Motor neuron (in vitro differentiated cells): ENCODE measurements around the gene PUM1. TPM values are rescaled to one million over a fixed set of nuclear protein-coding genes. Genes with fewer than 3 reads are reported as not detected.
"Not testable (repeated sequence)": the region's sequence is repeated elsewhere in the genome, so short reads cannot be mapped to it uniquely, and the experiment has no call there.

Experiments
- ATAC-seq, 8 experiments: fragments of 200-7000 bp; cut with Tn5 transposase; replicated peaks in 6 of 8; 2 replicates each; pipeline ENCODE4 v1.8.0; 2021; ENCODE audit warnings: mild to moderate bottlenecking in 8 of 8, moderate library complexity in 8 of 8
- H3K27ac ChIP-seq, 2 donors: fragments of 250-450 bp; sonication (Bioruptor Pico); 2 replicates each; pipeline ENCODE4 v1.9.0; 2021; ENCODE audit warnings: antibody characterized with exemption in 2 of 2, mild to moderate bottlenecking in 2 of 2, moderate library complexity in 1 of 2
- H3K4me1 ChIP-seq, 2 donors: fragments of 250-450 bp; sonication (Bioruptor Pico); replicated peaks in 1 of 2; 2 replicates each; pipeline ENCODE4 v1.6.1; 2021; ENCODE audit warnings: antibody characterized with exemption in 2 of 2, mild to moderate bottlenecking in 2 of 2, moderate library complexity in 1 of 2
- H3K4me3 ChIP-seq, 5 donors: fragments of 250-450 bp; sonication (Bioruptor Pico); 2 replicates each; pipeline ENCODE4 v1.9.0; 2021; ENCODE audit warnings: antibody characterized with exemption in 5 of 5, mild to moderate bottlenecking in 5 of 5, moderate library complexity in 4 of 5
- WGBS, 10 experiments: fragments of 450-650 bp; shearing (Covaris generic); methylation state at CpG; one replicate each; pipeline ENCODE4 v1.0.0; 2022; 5-methylcytosine and 5-hydroxymethylcytosine counted together
- in situ Hi-C, 9 experiments: fragments of 400-800 bp; cut with MboI; loops; one replicate each; pipeline ENCODE4 v1.15.0; 2021; ENCODE audit warnings: low sequenced_read_pairs in 9 of 9, low pct_unique_long_range_greater_than_20kb in 2 of 9; ENCODE audit not compliant: unreplicated experiment in 9 of 9
- total RNA-seq, 8 experiments: library from RNA; unstranded; fragments of 300-600 nt; gene quantifications; 2 replicates each; pipeline versions ENCODE4 v1.2.3 to v1.2.4, GENCODE V29; 2022

The PUM1 gene
- total RNA-seq, 8 experiments from 2014 or later = 62.3 to 123 (median 87.5) TPM

DNA sequence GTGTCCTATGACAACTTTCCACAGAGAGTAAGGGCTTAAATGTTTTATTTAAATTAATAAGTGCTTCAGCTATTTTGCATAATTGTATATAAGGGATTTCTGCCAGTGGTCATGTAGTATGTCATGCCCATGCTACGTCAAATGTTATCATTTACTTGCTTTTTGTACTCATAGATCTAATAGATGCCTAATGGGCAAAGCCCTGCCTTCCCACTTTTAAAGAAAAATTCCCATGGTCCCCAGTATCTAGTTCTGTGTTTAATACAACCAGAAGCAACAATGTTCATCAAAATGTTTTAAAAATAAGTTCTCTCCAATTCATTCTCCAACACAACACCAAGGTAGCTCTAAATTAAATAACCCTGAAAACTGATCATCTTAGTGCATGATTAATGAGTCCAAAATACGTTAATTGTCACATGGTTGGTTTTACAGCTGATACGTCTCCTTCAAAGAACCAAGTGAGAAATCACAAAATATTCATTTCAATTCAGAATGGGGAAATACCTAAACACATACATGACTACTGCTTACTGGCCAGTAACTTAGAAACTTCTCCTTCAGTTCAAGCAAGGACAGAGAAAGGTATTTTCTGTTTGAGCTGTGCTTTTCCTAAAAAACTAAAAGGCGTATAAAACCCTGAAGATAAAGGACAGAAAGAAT lies 107.8 kb downstream of the PUM1 start:
- Histone ChIP-seq H3K27ac (no peak overlapping the region), H3K4me3 (no peak overlapping the region), H3K4me1 (no peaks in the 10 kb centered on the region)
- 33 to 100% (median 97%) methylated on average over 1 to 4 of the region's 4 CpGs for WGBS, 10 experiments
- in situ Hi-C loops = no loop called here
- ATAC-seq = no peak

DNA sequence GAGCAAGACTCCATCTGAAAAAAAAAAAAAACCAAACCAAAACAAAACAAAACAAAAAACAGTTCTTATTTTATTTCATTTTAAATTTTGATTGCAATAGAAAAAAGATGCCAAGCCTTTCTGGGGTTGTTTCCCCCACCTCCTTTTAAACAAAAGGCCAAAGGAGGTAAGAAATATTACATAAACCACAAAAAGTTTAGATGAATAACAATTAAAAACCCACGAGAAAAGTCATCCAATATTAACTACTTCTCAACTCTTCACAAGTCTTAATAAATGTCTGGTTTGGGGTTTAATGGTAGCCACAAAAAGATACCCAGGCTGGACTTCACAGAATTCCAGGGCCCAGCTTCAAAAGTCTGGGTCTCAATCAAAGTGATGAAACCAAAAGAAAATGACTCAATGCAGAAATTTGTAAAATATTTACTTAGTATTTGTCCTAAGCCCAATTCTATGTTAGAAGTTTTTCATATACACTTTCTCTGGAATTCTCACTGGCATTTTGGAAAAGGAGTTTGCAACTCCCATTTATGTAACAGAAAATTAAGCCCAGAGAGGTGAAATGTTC lies 110.0 kb downstream of the PUM1 start:
- 0 to 100% (median 59%) methylated on average over 1 of the region's 1 CpG; no CpG with 5 or more reads in 2 of the 10 experiments for whole genome bisulfite sequencing, 10 experiments
- ATAC-seq = no peak

GRCh38 chr1:30953685-30954084 lies 111.8 kb downstream of the PUM1 start:
- Histone ChIP-seq H3K4me3 (no peak overlapping the region), H3K4me1 (no peaks in the 10 kb centered on the region), H3K27ac (no peak overlapping the region)
- in situ Hi-C loops = no loop called here
- ATAC-seq = no peak
- WGBS, 10 experiments = 64 to 100% (median 97%) methylated on average over 2 to 11 of the region's 11 CpGs; no CpG with 5 or more reads in 2 of the 10 experiments

More for the DNA sequence above, 110.0 kb downstream of the PUM1 start:
- in situ Hi-C loops = no loop called here
- Histone ChIP-seq H3K4me1 (no peaks in the 10 kb centered on the region), H3K27ac (no peak overlapping the region), H3K4me3 (no peak overlapping the region)

GRCh38 chr1:30952098-30952497 lies 113.4 kb downstream of the PUM1 start:
- no peak overlapping the region for H3K27ac ChIP-seq
- H3K4me3 ChIP-seq = no peak overlapping the region
- no peaks in the 10 kb centered on the region for H3K4me1 ChIP-seq
- WGBS, 10 experiments = 56 to 100% (median 93%) methylated on average over 2 to 5 of the region's 5 CpGs
- ATAC-seq = no peak
- in situ Hi-C loops = no loop called here

DNA sequence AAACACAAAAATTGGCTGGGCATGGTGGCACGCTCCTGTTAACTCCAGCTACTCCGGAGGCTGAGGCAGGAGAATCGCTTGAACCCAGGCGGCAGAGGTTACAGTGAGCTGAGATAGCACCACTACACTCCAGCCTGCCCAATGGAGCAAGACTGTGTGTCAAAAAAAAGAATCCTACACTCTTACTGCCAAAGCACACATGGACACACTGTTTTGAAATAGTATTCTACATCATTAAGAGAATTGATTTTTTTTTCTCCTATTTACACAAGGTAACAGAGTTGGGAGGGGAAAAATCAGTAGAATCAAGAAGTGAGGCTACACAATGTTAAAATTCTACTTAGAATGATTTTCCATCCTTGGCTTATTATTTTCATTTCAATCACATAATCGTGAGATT lies 114.8 kb downstream of the PUM1 start:
- in situ Hi-C loops = no loop called here
- ATAC-seq = no peak
- Histone ChIP-seq H3K27ac (no peak overlapping the region), H3K4me3 (no peak overlapping the region), H3K4me1 (no peaks in the 10 kb centered on the region)
- WGBS, 10 experiments = 44 to 100% (median 98%) methylated on average over 1 to 5 of the region's 5 CpGs; no CpG with 5 or more reads in 1 of the 10 experiments

GRCh38 chr1:30950053-30950452 lies 115.5 kb downstream of the PUM1 start:
- 87 to 100% (median 93%) methylated on average over 1 to 5 of the region's 5 CpGs; no CpG with 5 or more reads in 1 of the 10 experiments for WGBS, 10 experiments
- ATAC-seq = no peak
- no peaks in the 10 kb centered on the region for H3K4me1 ChIP-seq
- H3K27ac ChIP-seq = no peak overlapping the region
- H3K4me3 ChIP-seq = no peak overlapping the region
- in situ Hi-C loops = no loop called here

GRCh38 chr1:30949487-30949838 lies 116.1 kb downstream of the PUM1 start:
- H3K4me1 ChIP-seq, H3K27ac ChIP-seq, in situ Hi-C loops, H3K4me3 ChIP-seq: not testable (repeated sequence)
- no CpG with 5 or more reads among the region's 1 CpG for WGBS, 10 experiments
- ATAC-seq = peak in 2 of 8 experiments; percentile 21 to 24

DNA sequence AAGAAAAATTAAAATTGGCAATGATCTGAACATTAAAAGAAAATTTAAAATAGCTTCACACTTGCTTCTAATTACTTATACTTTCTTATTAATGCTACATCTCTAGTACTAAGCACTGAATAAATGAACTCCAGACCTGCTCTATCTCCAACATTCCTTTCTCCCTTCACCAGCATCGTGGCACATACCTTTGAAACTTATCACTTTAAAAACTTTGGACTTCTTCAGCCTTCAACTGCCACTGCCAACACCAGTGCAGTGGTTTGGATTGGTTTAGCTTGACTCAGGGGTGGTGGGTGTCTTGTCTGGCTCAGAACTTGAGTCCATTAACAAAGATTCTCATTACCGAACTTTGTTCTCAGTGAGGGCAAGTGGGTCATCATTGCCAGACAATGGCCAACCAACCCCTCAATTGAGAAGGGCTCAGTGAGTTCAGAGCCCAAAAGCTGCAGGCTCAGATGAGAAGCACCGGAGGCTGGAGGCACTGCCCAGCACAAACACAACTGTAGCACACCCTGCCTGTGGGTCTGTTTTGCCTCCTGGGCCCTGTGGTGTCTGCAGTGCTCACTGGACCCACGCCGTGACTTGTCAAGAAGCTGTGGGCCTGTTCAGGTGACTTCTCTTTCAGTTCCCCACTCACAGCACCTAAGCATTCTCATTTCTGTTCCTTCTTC lies 116.6 kb downstream of the PUM1 start:
- in situ Hi-C loops, H3K4me3 ChIP-seq, H3K4me1 ChIP-seq, H3K27ac ChIP-seq: not testable (repeated sequence)
- 63 to 100% (median 100%) methylated on average over 1 of the region's 5 CpGs; no CpG with 5 or more reads in 5 of the 10 experiments for WGBS, 10 experiments
- peak in 1 of 8 experiments; percentile 20 for ATAC-seq

- WGBS, 10 experiments = 80 to 100% (median 93%) methylated on average over 1 to 3 of the region's 3 CpGs; no CpG with 5 or more reads in 1 of the 10 experiments
- in situ Hi-C loops = no loop called here
- H3K27ac ChIP-seq = no peak overlapping the region
Observed at GRCh38 chr1:30948278-30948677, 117.2 kb downstream of the PUM1 start.

GRCh38 chr1:30947212-30947611 lies 118.3 kb downstream of the PUM1 start:
- no peak for ATAC-seq
- H3K4me1 ChIP-seq = no peaks in the 10 kb centered on the region
- H3K27ac ChIP-seq = no peak overlapping the region
- no peak overlapping the region for H3K4me3 ChIP-seq
- in situ Hi-C loops = no loop called here

More at GRCh38 chr1:30948278-30948677, 117.2 kb downstream of the PUM1 start:
- ATAC-seq = no peak
- H3K4me1 ChIP-seq = no peaks in the 10 kb centered on the region
- no peak overlapping the region for H3K4me3 ChIP-seq

- Histone ChIP-seq H3K4me1 (no peaks in the 10 kb centered on the region), H3K4me3 (no peak overlapping the region), H3K27ac (no peak overlapping the region)
- WGBS, 10 experiments = 86 to 100% (median 98%) methylated on average over 1 to 7 of the region's 7 CpGs
- in situ Hi-C loops = no loop called here
- ATAC-seq = no peak
Observed at GRCh38 chr1:30942326-30942963, 123.1 kb downstream of the PUM1 start.

DNA sequence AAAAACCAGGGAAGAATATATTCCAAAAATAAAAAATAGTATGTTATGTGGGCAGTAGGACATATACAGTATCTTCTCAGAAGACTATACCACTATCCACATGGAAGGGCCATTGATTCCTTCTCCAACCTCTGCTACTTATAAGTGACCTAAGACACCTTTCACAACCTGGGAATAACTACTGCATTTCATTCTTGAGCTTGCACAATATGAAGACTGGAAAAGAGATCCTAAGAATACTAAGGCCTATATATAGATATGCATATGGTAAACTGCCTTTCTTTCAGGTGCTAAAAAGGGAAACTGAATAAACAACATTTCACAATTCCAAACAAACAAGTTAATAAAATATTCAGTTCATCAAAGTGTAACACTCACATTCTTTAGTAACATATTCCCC lies 125.0 kb downstream of the PUM1 start:
- in situ Hi-C loops = no loop called here
- Histone ChIP-seq H3K27ac (no peak overlapping the region), H3K4me3 (no peak overlapping the region), H3K4me1 (no peaks in the 10 kb centered on the region)
- ATAC-seq = peak in 1 of 8 experiments; percentile 25

DNA sequence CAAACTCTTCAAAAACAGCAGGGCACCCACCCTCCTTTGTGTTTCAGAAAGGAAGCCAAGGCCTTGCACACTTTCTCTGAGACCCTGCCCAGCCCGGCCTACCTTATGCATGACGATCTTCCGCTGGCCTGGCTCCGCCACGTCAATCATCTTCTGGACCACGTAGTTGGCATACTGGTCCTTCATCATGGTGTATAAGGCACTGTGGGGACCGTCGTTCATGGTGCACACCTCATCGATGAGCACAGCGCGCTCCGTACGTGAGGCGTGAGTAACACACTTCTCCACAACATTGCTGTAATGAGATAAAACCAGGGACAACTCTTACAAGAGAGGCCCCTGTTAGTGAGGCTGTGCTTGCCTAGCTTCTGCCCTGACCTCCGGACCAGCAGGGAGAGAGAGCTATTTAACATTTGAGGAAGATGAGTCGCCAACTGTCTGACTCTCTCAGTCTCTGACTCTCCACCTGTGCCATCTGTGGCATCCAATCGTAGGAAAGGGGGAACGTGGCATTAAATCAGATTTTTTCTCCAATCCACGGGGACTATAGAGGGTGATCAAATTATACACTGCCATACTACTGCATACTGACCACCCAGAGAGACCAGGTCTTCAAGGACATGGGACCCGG lies 128.9 kb downstream of the PUM1 start:
- H3K27ac ChIP-seq = no peak overlapping the region
- H3K4me1 ChIP-seq = no peaks in the 10 kb centered on the region
- WGBS, 10 experiments = 89 to 100% (median 96%) methylated on average over 2 to 17 of the region's 20 CpGs; no CpG with 5 or more reads in 3 of the 10 experiments
- no peak overlapping the region for H3K4me3 ChIP-seq
- ATAC-seq = peak in 1 of 8 experiments; percentile 16
- in situ Hi-C loops = no loop called here
